Loucy (cell line): ENCODE results near the gene NADK.
"Not testable (repeated sequence)": the region's sequence is repeated elsewhere in the genome, so short reads cannot be mapped to it uniquely, and the experiment has no call there.

Experiments
- EZH2phosphoT487 ChIP-seq: fragments of 200-600 bp; IDR thresholded peaks from 2 replicates; pipeline ENCODE4 v1.6.1; 2018; ENCODE audit warnings: antibody characterized with exemption, mild to moderate bottlenecking, moderate library complexity, borderline replicate concordance
- TF ChIP-seq, protein P1 (sequence below): fragments of 200-600 bp; sonication (generic); conservative IDR thresholded peaks from 2 replicates; pipeline ENCODE4 v1.5.1; 2014; ENCODE audit warnings: mild to moderate bottlenecking, antibody characterized with exemption, low read length

DNA sequence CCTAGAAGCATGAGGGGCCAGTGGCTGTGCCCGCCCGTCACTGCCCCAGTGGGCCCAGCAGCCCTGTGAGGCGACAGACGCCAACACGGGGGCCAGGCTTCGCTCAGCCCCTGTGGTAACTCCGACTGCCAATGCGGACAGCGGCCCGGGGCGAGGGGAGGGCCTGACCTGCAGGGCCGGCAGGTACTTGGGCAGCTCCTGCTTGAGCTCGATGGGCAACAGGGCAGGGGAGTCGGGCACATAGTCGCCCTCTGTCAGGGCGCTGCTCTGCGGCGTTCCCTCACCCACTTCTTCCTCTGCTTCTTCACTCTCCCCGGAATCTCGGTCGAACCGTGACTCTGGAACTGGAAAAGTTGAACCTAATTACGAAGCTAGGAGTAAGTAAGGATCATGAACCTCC lies 71.0 kb downstream of the NADK start:
- TF ChIP-seq, protein P1, sequence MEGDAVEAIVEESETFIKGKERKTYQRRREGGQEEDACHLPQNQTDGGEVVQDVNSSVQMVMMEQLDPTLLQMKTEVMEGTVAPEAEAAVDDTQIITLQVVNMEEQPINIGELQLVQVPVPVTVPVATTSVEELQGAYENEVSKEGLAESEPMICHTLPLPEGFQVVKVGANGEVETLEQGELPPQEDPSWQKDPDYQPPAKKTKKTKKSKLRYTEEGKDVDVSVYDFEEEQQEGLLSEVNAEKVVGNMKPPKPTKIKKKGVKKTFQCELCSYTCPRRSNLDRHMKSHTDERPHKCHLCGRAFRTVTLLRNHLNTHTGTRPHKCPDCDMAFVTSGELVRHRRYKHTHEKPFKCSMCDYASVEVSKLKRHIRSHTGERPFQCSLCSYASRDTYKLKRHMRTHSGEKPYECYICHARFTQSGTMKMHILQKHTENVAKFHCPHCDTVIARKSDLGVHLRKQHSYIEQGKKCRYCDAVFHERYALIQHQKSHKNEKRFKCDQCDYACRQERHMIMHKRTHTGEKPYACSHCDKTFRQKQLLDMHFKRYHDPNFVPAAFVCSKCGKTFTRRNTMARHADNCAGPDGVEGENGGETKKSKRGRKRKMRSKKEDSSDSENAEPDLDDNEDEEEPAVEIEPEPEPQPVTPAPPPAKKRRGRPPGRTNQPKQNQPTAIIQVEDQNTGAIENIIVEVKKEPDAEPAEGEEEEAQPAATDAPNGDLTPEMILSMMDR = not testable (repeated sequence)
- TF ChIP-seq EZH2phosphoT487 = not testable (repeated sequence)
